Stimulated activated CD8-positive, alpha-beta memory T cell treated with anti-CD3 and anti-CD28 coated beads, Interleukin-12 subunit alpha, Interleukin-12 subunit beta, amount 100 ng/mL, for 1 hour (primary cell): ENCODE results near the gene CHCHD4.
"Not testable (repeated sequence)": the region's sequence is repeated elsewhere in the genome, so short reads cannot be mapped to it uniquely, and the experiment has no call there.

Experiments used
- DNase-seq: peaks from one replicate; pipeline ENCODE4 v3.0.0-alpha.2; 2020; ENCODE audit warnings: low read depth

CHCHD4 gene

GRCh38 chr3:14120111-14120920 lies 4.4 kb downstream of the CHCHD4 start:
- DNase-seq, result no peak

- no peak for DNase-seq
Observed at GRCh38 chr3:14119651-14120050, 5.0 kb downstream of the CHCHD4 start.

- DNase-seq, result no peak
Observed at GRCh38 chr3:14118400-14119381, 6.0 kb downstream of the CHCHD4 start.

- DNase-seq, result no peak
Observed at GRCh38 chr3:14117468-14118399, 6.9 kb downstream of the CHCHD4 start.

- DNase-seq, result no peak
Observed at GRCh38 chr3:14113965-14114635, 10.6 kb downstream of the CHCHD4 start.

- no peak for DNase-seq
Observed at GRCh38 chr3:14110699-14111098, 14.0 kb downstream of the CHCHD4 start.

GRCh38 chr3:14109821-14110220 lies 14.8 kb downstream of the CHCHD4 start:
- DNase-seq, result not testable (repeated sequence)

- no peak for DNase-seq
Observed at GRCh38 chr3:14097616-14098391, 26.9 kb downstream of the CHCHD4 start.

GRCh38 chr3:14096742-14097141 lies 27.9 kb downstream of the CHCHD4 start:
- DNase-seq, result no peak

GRCh38 chr3:14093831-14094230 lies 30.8 kb downstream of the CHCHD4 start:
- no peak for DNase-seq

- no peak for DNase-seq
Observed at GRCh38 chr3:14092464-14092863, 32.2 kb downstream of the CHCHD4 start.

- not testable (repeated sequence) for DNase-seq
Observed at GRCh38 chr3:14091959-14092358, 32.7 kb downstream of the CHCHD4 start.

GRCh38 chr3:14087461-14087860 lies 37.2 kb downstream of the CHCHD4 start:
- DNase-seq, result not testable (repeated sequence)

GRCh38 chr3:14082108-14082657 lies 42.5 kb downstream of the CHCHD4 start:
- no peak for DNase-seq

- no peak for DNase-seq
Observed at GRCh38 chr3:14077310-14077709, 47.4 kb downstream of the CHCHD4 start.

- DNase-seq, result not testable (repeated sequence)
Observed at GRCh38 chr3:14075233-14075632, 49.4 kb downstream of the CHCHD4 start.

- no peak for DNase-seq
Observed at GRCh38 chr3:14064910-14065309, 59.8 kb downstream of the CHCHD4 start.

GRCh38 chr3:14063152-14063551 lies 61.5 kb downstream of the CHCHD4 start:
- DNase-seq, result no peak
